Fibroblast of peridontal ligament (primary cell): ENCODE measurements around the gene NIM1K.
"Not testable (repeated sequence)": the region's sequence is repeated elsewhere in the genome, so short reads cannot be mapped to it uniquely, and the experiment has no call there.

Experiments used
- DNase-seq: peaks from one replicate; pipeline ENCODE4 v3.0.0-alpha.2; 2010; ENCODE audit errors: extremely low read depth

Gene NIM1K

DNA sequence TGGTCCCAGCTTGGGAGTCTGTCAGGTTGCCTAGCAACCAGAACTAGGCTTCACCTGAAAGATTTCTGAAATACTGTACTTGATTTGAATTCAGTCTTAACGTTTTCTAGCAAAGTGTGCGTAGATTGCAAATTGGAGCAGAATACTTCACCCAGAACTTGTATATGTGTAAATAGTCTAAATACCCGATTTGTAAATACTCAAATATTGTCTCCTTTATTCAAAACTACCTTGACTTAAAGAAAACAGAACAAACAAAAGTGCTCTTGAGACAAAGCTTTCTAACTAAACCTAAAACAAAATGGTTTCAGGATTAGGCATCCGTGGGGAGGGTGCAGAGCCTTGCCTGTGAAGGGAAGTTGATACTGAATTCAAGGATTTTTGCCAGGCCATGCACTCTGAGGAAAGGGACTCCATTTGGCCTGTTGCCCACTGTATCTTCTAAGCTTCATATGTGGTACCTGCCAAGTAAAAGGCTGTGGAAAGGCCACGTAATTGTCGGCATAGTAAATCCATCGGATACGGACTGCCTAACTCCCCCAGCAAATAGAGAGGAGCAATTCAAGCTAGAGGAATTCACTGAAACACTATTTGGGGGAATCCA lies 121.9 kb downstream of the NIM1K start:
- DNase-seq: no peak

- no peak for DNase-seq
Observed at GRCh38 chr5:43314724-43315123, 122.7 kb downstream of the NIM1K start.

- DNase-seq: no peak
Observed at GRCh38 chr5:43315263-43315662, 123.2 kb downstream of the NIM1K start.

GRCh38 chr5:43315682-43316081 lies 123.7 kb downstream of the NIM1K start:
- no peak for DNase-seq

DNA sequence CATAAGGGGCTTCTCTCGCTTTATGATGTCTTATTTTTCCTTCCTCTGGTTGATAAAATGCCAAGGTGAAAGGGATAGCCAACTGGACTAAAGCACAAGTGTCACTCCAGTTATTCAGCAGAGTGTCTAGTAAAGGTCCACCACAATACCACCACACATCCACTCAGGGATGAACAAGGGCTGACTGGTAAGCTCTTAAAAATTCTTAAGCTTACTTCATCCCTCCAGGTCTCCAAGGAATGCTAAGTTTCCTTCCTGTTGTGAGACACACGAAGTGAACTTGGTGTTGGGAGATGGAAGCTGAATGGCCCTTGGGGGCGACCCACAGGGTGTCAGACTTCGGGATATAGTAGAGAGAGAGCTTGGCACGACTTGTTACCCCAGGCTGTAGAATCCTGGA lies 124.4 kb downstream of the NIM1K start:
- no peak for DNase-seq

DNA sequence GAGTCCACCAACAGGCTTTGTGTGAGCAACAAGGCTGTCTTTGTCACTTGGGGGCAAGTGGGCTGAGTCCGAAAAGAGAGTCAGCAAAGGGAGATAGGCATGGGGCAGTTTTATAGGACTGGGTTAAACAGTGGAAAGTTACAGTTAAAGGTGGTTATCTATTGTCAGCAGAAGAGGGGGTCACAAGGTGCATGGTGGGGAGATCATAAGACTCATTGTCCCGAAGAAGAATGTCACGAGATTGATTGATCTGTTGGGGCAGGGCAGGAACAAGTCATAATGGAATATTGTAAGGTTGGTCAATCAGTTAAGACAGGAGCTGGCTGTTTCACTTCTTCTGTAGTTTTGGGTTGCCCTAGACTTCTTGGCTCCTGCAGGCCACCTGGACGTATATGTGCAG lies 128.8 kb downstream of the NIM1K start:
- DNase-seq: no peak

DNA sequence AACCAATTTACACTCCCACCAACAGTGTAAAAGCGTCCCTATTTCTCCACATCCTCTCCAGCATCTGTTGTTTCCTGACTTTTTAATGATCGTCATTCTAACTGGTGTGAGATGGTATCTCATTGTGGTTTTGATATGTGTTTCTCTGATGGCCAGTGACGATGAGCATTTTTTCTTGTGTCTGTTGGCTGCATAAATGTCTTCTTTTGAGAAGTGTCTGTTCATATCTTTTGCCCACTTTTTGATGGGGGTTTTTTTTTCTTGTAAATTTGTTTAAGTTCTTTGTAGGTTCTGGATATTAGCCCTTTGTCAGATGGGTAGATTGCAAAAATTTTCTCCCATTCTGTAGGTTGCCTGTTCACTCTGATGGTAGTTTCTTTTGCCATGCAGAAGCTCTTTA lies 131.5 kb downstream of the NIM1K start:
- DNase-seq: not testable (repeated sequence)

DNA sequence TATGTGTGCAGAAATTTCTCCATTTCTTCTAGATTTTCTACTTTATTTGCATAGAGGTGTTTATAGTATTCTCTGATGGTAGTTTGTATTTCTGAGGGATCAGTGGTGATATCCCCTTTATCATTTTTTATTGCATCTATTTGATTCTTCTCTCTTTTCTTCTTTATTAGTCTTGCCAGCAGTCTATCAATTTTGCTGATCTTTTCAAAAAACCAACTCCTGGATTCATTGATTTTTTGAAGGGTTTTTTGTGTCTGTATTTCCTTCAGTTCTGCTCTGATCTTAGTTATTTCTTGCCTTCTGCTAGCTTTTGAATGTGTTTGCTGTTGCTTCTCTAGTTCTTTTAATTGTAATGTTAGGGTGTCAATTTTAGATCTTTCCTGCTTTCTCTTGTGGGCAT lies 133.6 kb downstream of the NIM1K start:
- DNase-seq: not testable (repeated sequence)
